GM19452 (cell line): ENCODE measurements around the gene CLN3.
"Not testable (repeated sequence)": the region's sequence is repeated elsewhere in the genome, so short reads cannot be mapped to it uniquely, and the experiment has no call there.

Experiments
- ATAC-seq: cut with Tn5 transposase; IDR thresholded peaks from one replicate; pipeline ENCODE4 v1.9.1; 2021; ENCODE audit not compliant: unreplicated experiment

The CLN3 gene

GRCh38 chr16:28491970-28492474 lies at the start of gene CLN3:
Gene CLN3, minus strand, starts transcription at chr16:28492074. Its CDS starts 315 bp downstream, at chr16:28491759.
- peak; percentile 61 for ATAC-seq

GRCh38 chr16:28540346-28540745 lies 48.5 kb upstream of the CLN3 start:
- ATAC-seq, result no peak

GRCh38 chr16:28538733-28539596 lies 47.1 kb upstream of the CLN3 start, which contains the start of gene NUPR1:
Gene NUPR1, minus strand, starts transcription at chr16:28538974. Its CDS starts 67 bp downstream, at chr16:28538907.
- ATAC-seq, result no peak

- ATAC-seq, result no peak
Measured at GRCh38 chr16:28537964-28538732, 46.3 kb upstream of the CLN3 start.

- no peak for ATAC-seq
Measured at GRCh38 chr16:28537076-28537475, 45.2 kb upstream of the CLN3 start.

GRCh38 chr16:28534542-28535373 lies 42.9 kb upstream of the CLN3 start:
- no peak for ATAC-seq

- ATAC-seq, result no peak
Measured at GRCh38 chr16:28532940-28533647, 41.2 kb upstream of the CLN3 start.

- no peak for ATAC-seq
Measured at GRCh38 chr16:28531777-28532744, 40.2 kb upstream of the CLN3 start.

GRCh38 chr16:28529124-28529523 lies 37.2 kb upstream of the CLN3 start:
- no peak for ATAC-seq

- ATAC-seq, result no peak
Measured at GRCh38 chr16:28528463-28528867, 36.6 kb upstream of the CLN3 start.

- no peak for ATAC-seq
Measured at GRCh38 chr16:28527985-28528384, 36.1 kb upstream of the CLN3 start.

- not testable (repeated sequence) for ATAC-seq
Measured at GRCh38 chr16:28527100-28527785, 35.4 kb upstream of the CLN3 start.

GRCh38 chr16:28526201-28527099 lies 34.6 kb upstream of the CLN3 start:
- no peak for ATAC-seq

GRCh38 chr16:28524681-28525171 lies 32.9 kb upstream of the CLN3 start:
- no peak for ATAC-seq

GRCh38 chr16:28522792-28523191 lies 30.9 kb upstream of the CLN3 start:
- no peak for ATAC-seq

- no peak for ATAC-seq
Measured at GRCh38 chr16:28521436-28521835, 29.6 kb upstream of the CLN3 start.

- no peak for ATAC-seq
Measured at GRCh38 chr16:28520672-28521071, 28.8 kb upstream of the CLN3 start.
